ENCODE data around the gene FOXJ3. TPM values are rescaled to one million over a fixed set of nuclear protein-coding genes. Genes with fewer than 3 reads are reported as not detected.
A peak's percentile ranks its signal among the peaks of the same experiment; 100 is the strongest.

FOXJ3 gene
- total and polyA plus RNA-seq, 8 donors = 39.6 to 65.2 (median 57.0) TPM

GRCh38 chr1:42319128-42319851 lies 15.7 kb downstream of the FOXJ3 start:
- Histone ChIP-seq H3K9me3 (no peaks in the 10 kb centered on the region), H3K27ac (peak overlapping the region in 1 of 2 donors; percentile 30), H3K36me3 (no peaks in the 10 kb centered on the region), H3K4me3 (no peak overlapping the region), H3K27me3 (no peaks in the 10 kb centered on the region), H3K4me1 (peaks cover 25 to 75% of the 10 kb centered on the region in 2 donors)
- ATAC-seq (peak; percentile 34), DNase-seq (peak in 2 of 4 donors; percentile 33 to 38)
- intact Hi-C loops (cut with DNase I) = no loop called here
- no peak for TF ChIP-seq CTCF (IDR thresholded peaks at IDR 0.05)

- ATAC-seq (no peak), DNase-seq (no peak)
- intact Hi-C loops (cut with DNase I) = no loop called here
- Histone ChIP-seq H3K4me1 (peaks cover 25 to 79% of the 10 kb centered on the region in 2 donors), H3K27ac (no peak overlapping the region), H3K36me3 (no peaks in the 10 kb centered on the region), H3K9me3 (no peaks in the 10 kb centered on the region), H3K4me3 (no peak overlapping the region), H3K27me3 (no peaks in the 10 kb centered on the region)
- TF ChIP-seq CTCF (IDR thresholded peaks at IDR 0.05) = no peak
Measured at GRCh38 chr1:42318601-42319000, 16.4 kb downstream of the FOXJ3 start.

- peaks cover 16 to 79% of the 10 kb centered on the region in 2 donors for H3K4me1 ChIP-seq
- no peak for TF ChIP-seq CTCF (IDR thresholded peaks at IDR 0.05)
- no peaks in the 10 kb centered on the region for H3K9me3 ChIP-seq
- ATAC-seq (no peak), DNase-seq (no peak)
- intact Hi-C loops (cut with DNase I) = no loop called here
- no peak overlapping the region for H3K27ac ChIP-seq
- no peaks in the 10 kb centered on the region for H3K27me3 ChIP-seq
- H3K4me3 ChIP-seq = no peak overlapping the region
- H3K36me3 ChIP-seq = no peaks in the 10 kb centered on the region
Measured at GRCh38 chr1:42317308-42317707, 17.7 kb downstream of the FOXJ3 start.

GRCh38 chr1:42316292-42316691 lies 18.7 kb downstream of the FOXJ3 start:
- intact Hi-C loops (cut with DNase I) = no loop called here
- DNase-seq = no peak
- Histone ChIP-seq H3K4me1 (peaks cover 14 to 78% of the 10 kb centered on the region in 2 donors), H3K4me3 (no peak overlapping the region), H3K9me3 (no peaks in the 10 kb centered on the region), H3K36me3 (no peaks in the 10 kb centered on the region), H3K27ac (no peak overlapping the region), H3K27me3 (no peaks in the 10 kb centered on the region)
- TF ChIP-seq CTCF (IDR thresholded peaks at IDR 0.05) = no peak
- no peak for ATAC-seq

GRCh38 chr1:42315500-42315899 lies 19.5 kb downstream of the FOXJ3 start:
- DNase-seq = no peak
- Histone ChIP-seq H3K36me3 (peaks cover 0 to under 1% of the 10 kb centered on the region in 2 donors), H3K9me3 (no peaks in the 10 kb centered on the region), H3K27me3 (no peaks in the 10 kb centered on the region), H3K4me3 (no peak overlapping the region), H3K4me1 (peaks cover 14 to 71% of the 10 kb centered on the region in 2 donors), H3K27ac (no peak overlapping the region)
- no peak for ATAC-seq
- TF ChIP-seq CTCF (IDR thresholded peaks at IDR 0.05) = no peak
- intact Hi-C loops (cut with DNase I) = no loop called here

All from left lung (tissue), 10 donors.